Esophagus (tissue), 2 donors: ENCODE results near the gene BCL2A1. TPM values are rescaled to one million over a fixed set of nuclear protein-coding genes. Genes with fewer than 3 reads are reported as not detected.

Experiments used
- H3K27ac ChIP-seq, 2 donors: one replicate each; pipeline ENCODE4 v1.5.1; 2013; ENCODE audit warnings: low read depth in 2 of 2, mild to moderate bottlenecking in 2 of 2, inconsistent platforms in 1 of 2, low read length in 1 of 2, moderate library complexity in 1 of 2
- H3K27me3 ChIP-seq, 2 donors: one replicate each; pipeline ENCODE4 v1.6.1; 2013; ENCODE audit warnings: low read length in 2 of 2, control low read depth in 1 of 2, mild to moderate bottlenecking in 1 of 2; ENCODE audit not compliant: insufficient read depth in 2 of 2, control insufficient read depth in 1 of 2
- H3K36me3 ChIP-seq, 2 donors: one replicate each; pipeline ENCODE4 v1.6.1; 2013; ENCODE audit warnings: low read length in 1 of 2; ENCODE audit not compliant: control insufficient read depth in 2 of 2, insufficient read depth in 2 of 2
- H3K4me1 ChIP-seq, 2 donors: one replicate each; pipeline ENCODE4 v1.6.1; 2013; ENCODE audit warnings: low read length in 1 of 2; ENCODE audit not compliant: control insufficient read depth in 2 of 2, insufficient read depth in 2 of 2
- H3K4me3 ChIP-seq, 2 donors: one replicate each; pipeline ENCODE4 v1.5.1; 2013; ENCODE audit warnings: low read length in 2 of 2, mild to moderate bottlenecking in 2 of 2, low read depth in 1 of 2, moderate library complexity in 1 of 2
- H3K9me3 ChIP-seq, 2 donors: one replicate each; pipeline ENCODE4 v1.6.1; 2013; ENCODE audit warnings: mild to moderate bottlenecking in 2 of 2, low read depth in 1 of 2, low read length in 1 of 2, moderate library complexity in 1 of 2; ENCODE audit not compliant: control insufficient read depth in 2 of 2, insufficient read depth in 1 of 2
- WGBS, 2 donors: extraction: QIAGEN DNeasy Blood & Tissue Kit; methylation state at CpG; one replicate each; pipeline ENCODE4 v1.1.7; 2013; 5-methylcytosine and 5-hydroxymethylcytosine counted together
- polyA plus RNA-seq, 2 donors: library from polyadenylated mRNA; stranded (reverse); fragments of 200-250 nt; gene quantifications; one replicate each; pipeline ENCODE4 v1.2.3, GENCODE V29; 2013
- donor health status: healthy with polysubstance abuse.
- donor health status: Bipolar disorder and iron deficiency.

BCL2A1 gene
- polyA plus RNA-seq, 2 donors = 0.89 to 1.6 TPM

DNA sequence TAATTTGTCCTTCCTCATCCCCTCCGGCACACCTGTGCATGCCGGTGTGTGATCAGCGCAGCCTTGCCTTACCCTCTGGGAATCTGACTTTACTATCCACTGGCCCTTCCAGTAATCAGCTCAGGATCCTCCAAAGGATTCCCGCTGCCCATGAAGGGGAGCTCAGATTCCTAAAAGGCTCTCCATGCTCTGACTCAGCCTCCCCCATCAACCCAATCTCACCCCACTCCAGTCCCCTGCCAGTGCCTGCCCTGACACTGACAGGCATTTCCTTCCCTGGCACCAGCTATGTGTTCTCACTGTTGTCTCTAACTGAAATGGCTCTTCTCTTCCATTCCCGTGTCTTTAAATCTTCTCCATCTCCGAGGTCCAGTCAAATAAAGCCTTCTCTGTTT, 7.3 kb upstream of the BCL2A1 start:
- no peak overlapping the region for H3K27ac ChIP-seq
- H3K9me3 ChIP-seq = no peaks in the 10 kb centered on the region
- no peak overlapping the region for H3K4me3 ChIP-seq
- no peaks in the 10 kb centered on the region for H3K36me3 ChIP-seq
- H3K27me3 ChIP-seq = no peaks in the 10 kb centered on the region
- H3K4me1 ChIP-seq = no peaks in the 10 kb centered on the region
- 79 to 83% methylated on average over 6 of the region's 6 CpGs for WGBS, 2 donors

DNA sequence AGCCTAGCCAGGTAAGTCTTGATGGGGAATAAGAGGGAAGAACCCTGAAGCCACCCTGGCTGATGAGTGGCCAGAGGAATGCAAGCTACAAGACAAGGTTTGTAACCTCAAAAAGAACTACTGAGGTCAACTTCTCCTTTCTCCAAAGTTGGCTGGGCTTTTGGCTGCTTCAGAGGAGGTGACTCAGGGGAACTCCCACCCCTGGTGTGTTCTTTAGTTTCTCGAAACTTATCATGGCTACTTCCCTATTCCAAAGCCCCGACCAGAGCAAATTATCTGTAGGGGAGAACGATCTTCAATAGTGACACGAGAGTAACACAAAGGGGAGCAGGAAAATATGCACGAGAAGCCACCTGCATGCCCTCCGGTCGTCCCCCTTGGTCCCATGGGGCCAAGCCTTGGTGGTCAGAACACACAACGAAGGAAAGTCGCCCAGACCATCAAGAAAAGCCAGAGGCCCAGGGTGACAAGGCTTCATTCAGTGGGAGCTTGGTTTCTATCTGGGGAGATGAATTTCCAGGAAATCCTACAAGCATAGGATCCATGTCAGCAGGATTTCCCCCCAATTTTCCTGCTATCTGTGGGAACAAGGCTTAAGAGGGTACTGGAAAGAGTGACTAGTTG, 6.5 kb upstream of the BCL2A1 start:
- 78 to 80% methylated on average over 9 of the region's 9 CpGs for WGBS, 2 donors
- no peak overlapping the region for H3K4me3 ChIP-seq
- H3K27ac ChIP-seq = no peak overlapping the region
- H3K27me3 ChIP-seq = no peaks in the 10 kb centered on the region
- H3K4me1 ChIP-seq = no peaks in the 10 kb centered on the region
- H3K9me3 ChIP-seq = no peaks in the 10 kb centered on the region
- no peaks in the 10 kb centered on the region for H3K36me3 ChIP-seq

DNA sequence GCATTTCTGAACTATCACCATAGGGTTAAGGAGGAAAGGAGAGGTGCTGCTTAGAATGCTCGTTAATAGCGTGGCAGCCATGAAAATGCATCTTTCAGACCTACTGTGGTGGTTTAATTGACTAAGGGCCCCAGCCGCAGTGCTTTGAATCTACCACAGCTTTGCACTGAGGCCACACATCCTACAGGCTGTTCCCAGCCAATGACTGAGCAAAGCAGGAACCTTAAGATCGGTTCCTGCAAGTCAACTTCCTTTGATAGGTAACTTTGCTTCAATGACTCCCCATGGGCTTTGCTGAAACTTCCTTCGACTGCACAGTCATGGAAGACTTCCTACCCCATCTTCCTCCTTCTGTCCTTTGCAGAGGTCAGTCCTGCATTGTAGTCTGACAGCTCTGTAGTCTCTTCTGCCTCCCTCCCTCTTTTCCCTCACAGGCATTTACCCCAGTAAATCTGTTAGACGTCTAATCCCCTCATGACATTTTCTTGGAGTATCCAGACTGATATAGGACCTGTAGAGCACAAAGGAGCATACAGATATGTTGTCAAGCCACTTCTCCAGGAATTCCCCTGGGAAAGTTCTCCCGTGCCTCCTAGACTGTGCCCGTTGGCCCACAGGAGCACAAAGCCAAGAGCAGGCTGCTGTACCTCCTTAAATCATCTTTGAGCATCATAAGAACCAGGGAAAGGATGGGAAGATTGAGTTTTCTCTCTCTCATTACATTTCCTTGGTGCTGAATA, 2.6 kb upstream of the BCL2A1 start:
- 58 to 60% methylated on average over 8 of the region's 8 CpGs for WGBS, 2 donors
- Histone ChIP-seq H3K27me3 (no peaks in the 10 kb centered on the region), H3K9me3 (no peaks in the 10 kb centered on the region), H3K4me3 (no peak overlapping the region), H3K36me3 (no peaks in the 10 kb centered on the region), H3K27ac (no peak overlapping the region), H3K4me1 (no peaks in the 10 kb centered on the region)

DNA sequence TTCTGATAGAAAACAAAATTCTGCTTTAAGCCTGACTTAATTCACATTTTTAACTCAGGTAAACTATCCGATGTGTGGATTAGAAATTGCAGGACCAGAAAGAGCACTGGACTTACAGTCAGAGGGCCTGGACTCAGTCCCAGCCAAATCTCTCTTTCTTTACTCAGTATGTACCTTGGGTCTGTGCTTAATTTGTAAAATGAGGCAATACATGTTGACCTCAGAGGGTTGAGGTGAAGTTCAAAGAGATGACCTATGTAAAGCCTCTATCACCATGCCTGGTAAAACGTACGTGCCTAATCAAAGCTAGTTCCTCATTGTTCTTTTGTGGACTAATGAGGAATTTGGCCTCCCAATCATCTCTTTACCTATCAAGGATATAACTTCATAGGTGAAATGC, 1.9 kb upstream of the BCL2A1 start:
- no peaks in the 10 kb centered on the region for H3K36me3 ChIP-seq
- H3K4me3 ChIP-seq = no peak overlapping the region
- 76 to 77% methylated on average over 3 of the region's 3 CpGs for WGBS, 2 donors
- H3K27me3 ChIP-seq = no peaks in the 10 kb centered on the region
- no peak overlapping the region for H3K27ac ChIP-seq
- H3K4me1 ChIP-seq = no peaks in the 10 kb centered on the region
- H3K9me3 ChIP-seq = no peaks in the 10 kb centered on the region

DNA sequence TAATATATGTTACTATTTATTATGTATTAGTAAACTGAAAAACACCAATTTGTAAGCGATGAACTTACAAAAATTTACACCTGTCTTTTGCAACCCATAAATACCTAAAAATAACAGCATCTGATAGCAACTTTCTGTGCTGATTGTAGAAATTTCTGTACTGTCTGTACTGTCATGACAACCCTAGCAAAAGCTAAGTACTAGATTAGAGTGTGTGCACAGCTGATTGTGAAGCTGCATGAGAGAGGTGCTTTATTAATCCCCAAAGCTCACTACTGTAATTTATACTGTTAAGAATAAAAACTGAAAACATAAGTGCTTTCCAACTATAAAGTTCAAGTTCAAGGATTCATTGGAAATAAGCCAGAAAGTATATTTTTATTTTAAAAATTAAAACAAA, 815 bp downstream of the BCL2A1 start:
- no peaks in the 10 kb centered on the region for H3K9me3 ChIP-seq

DNA sequence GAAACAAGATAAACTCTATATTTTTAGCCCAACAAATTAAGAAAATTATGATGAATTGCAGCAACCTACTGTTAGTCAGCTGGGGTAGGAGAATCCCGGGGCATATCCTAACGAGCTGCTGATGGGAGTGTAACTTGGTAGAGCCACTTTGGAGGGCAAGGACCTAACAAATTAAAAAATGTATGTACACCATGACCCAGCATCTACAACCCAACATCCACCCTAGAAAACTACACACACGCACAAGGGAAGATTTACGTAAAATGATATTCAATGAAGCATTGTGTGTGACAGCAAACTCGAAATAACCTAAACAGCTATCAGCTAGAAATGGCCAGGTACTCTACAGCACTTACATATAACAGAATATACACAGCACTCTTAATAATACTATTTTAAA, 1.9 kb downstream of the BCL2A1 start:
- H3K4me3 ChIP-seq = no peak overlapping the region
- H3K9me3 ChIP-seq = no peaks in the 10 kb centered on the region
- H3K27ac ChIP-seq = no peak overlapping the region
- H3K27me3 ChIP-seq = no peaks in the 10 kb centered on the region
- no peaks in the 10 kb centered on the region for H3K4me1 ChIP-seq
- no peaks in the 10 kb centered on the region for H3K36me3 ChIP-seq
- 78 to 83% methylated on average over 5 of the region's 5 CpGs for WGBS, 2 donors

More for the DNA sequence above, 815 bp downstream of the BCL2A1 start:
- Histone ChIP-seq H3K4me3 (no peak overlapping the region), H3K27ac (no peak overlapping the region), H3K4me1 (no peaks in the 10 kb centered on the region), H3K36me3 (no peaks in the 10 kb centered on the region), H3K27me3 (no peaks in the 10 kb centered on the region)
- WGBS, 2 donors = 94 to 96% methylated on average over 1 of the region's 1 CpG

DNA sequence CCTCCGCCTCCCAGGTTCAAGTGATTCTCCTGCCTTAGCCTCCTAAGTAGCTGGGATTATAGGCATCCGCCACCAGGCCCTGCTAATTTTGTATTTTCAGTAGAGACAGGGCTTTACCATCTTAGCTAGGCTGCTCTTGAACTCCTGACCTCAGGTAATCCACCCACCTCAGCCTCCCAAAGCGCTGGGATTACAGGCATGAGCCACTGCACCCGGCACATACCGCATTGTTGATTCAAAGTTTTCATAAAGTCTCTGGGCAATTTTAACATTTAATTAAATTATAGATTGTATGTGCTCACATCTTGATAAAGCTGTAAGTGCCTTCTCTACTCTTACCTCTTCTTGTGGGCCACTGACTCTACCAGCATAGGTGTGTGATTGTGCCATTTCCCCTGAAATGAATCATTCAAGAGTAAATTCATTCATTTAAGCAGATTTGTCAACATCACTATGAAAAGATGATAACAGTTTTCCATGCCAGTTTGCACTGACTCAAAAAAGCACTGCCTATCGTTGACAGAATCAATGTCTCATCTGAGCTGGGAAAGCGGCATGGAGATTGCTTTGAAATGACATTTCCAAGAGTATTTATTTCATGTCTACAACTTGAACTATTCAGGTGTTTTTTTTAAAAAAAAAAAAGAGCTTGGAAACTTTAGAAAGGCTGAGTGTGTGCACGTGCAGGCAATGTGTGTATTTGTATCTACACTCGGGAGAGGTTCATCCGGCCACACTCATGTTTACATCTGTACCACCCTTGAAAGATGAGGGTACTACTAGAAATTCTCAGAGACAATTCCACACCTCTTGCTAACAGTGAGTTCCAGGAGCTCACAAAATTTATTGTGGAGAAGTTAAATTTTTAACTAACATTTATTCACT, 3.5 kb downstream of the BCL2A1 start:
- H3K4me1 ChIP-seq = no peaks in the 10 kb centered on the region
- WGBS, 2 donors = 77 to 78% methylated on average over 10 of the region's 10 CpGs
- H3K36me3 ChIP-seq = no peaks in the 10 kb centered on the region
- no peaks in the 10 kb centered on the region for H3K9me3 ChIP-seq
- H3K4me3 ChIP-seq = no peak overlapping the region
- no peak overlapping the region for H3K27ac ChIP-seq
- no peaks in the 10 kb centered on the region for H3K27me3 ChIP-seq

DNA sequence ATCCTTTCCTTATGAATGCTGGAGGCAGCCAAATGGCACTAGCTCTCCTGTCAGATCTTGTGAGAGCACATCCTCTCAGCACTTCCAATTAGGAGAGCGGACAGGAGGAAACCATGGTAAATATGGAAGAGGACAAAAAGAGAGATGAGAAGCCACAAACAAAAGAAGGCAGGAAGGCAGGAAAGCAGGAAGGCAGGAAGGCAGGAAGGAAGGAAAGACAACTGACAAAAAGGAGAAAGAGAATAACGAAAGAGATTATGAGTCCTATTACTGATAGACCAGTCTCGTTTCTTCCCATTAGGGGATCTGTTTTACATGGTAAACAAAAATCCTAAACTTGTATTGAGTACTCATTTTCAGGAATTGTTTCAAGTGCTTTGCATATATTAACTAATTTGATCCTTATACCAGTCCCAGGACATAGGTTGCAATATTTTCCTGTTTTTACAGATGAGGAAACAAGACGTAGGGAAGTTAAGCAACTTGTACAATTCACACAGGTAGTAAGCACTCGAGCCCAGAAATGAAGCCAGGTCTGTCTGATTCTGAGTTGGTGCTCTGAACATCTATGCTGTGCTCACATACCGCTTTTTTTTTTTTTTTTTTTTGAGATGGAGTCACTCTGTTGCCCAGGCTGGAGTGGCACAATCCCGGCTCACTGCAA, 4.2 kb downstream of the BCL2A1 start:
- Histone ChIP-seq H3K4me3 (no peak overlapping the region), H3K27me3 (no peaks in the 10 kb centered on the region), H3K36me3 (no peaks in the 10 kb centered on the region), H3K9me3 (no peaks in the 10 kb centered on the region), H3K4me1 (no peaks in the 10 kb centered on the region), H3K27ac (no peak overlapping the region)
- 74 to 81% methylated on average over 7 of the region's 7 CpGs for WGBS, 2 donors

DNA sequence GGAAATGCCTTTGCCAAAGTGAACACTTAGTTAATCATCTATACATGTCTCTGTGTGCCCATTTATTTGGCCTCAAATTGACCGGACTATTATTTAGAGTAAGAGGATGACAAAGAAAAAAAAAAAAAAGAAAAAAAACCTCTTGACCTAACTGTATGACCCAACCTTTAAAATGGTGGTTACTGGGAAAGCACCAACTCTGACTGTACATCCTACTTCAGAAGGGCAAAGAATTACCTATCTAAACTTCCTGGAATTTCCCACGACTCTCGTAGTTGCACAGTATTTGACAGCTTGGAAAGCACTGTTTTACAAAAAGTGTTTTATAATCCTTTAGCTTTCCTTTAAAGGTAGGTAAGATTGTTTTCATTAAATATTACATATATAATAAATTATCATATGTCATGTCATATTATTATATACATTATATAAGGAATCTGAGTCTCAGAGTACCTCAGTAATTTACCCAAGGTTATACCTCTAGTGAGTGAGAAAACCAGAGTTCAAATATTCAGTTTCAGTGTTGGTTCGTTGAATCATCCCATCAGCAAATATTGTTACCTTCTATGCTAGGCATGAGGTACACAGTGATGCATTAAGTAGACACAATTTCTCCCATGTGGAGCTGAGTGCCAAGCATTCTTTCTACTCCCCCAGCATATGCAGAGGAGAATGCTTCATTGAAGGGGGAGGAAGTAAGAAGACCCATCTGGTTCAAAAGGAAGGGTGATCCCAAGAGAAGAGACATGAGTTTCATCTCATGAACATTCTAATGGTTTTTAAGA, 5.0 kb downstream of the BCL2A1 start:
- no peaks in the 10 kb centered on the region for H3K27me3 ChIP-seq
- WGBS, 2 donors = 50 to 63% methylated on average over 4 of the region's 4 CpGs
- no peak overlapping the region for H3K4me3 ChIP-seq
- no peaks in the 10 kb centered on the region for H3K9me3 ChIP-seq
- H3K36me3 ChIP-seq = no peaks in the 10 kb centered on the region
- H3K27ac ChIP-seq = no peak overlapping the region
- H3K4me1 ChIP-seq = no peaks in the 10 kb centered on the region
